Cerebellar cortex (tissue), 1 donor: Measurements from ENCODE around the gene CTNND2.

Experiments used
- DNase-seq: peaks from one replicate; pipeline ENCODE4 v3.0.0-alpha.2; 2015; ENCODE audit warnings: low spot score

CTNND2 gene

DNA sequence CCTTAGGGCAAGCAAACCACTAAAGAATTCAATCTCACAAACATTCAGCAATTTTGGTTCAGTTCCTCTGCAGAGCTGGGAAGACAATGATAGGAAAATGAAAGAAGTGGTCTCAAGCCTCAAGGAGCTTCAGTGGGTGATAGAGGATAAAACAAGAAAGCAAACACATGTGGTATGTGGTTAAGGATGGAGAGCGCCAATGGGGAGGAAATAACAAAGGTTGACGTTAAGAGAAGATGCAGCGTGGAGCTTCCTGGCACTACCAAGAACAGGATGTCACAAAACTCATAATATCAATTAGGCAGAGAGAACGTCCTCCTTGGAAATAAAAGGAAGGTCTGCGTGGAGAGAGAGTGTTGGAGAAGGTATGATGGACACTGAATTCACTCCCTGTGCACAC, 731.8 kb downstream of the CTNND2 start:
- DNase-seq: no peak

DNA sequence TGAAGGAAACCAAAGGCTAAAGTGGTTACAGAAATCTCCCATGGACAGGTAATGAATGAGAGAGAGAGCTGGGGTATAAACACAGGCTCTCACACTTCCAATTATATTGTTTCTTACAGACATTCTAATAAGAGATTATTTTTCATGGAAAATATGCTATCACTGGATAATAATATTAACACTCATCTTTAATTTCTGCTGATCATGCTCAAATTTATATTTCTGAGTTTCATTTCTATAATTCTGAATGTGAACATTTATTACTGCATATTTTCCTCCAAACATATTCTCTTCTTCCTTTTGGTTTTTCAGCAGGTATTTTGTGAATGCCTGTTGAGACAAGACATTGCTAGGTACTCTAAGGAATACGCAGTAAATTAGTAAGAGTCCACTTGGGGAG, 733.0 kb downstream of the CTNND2 start:
- DNase-seq: no peak

DNA sequence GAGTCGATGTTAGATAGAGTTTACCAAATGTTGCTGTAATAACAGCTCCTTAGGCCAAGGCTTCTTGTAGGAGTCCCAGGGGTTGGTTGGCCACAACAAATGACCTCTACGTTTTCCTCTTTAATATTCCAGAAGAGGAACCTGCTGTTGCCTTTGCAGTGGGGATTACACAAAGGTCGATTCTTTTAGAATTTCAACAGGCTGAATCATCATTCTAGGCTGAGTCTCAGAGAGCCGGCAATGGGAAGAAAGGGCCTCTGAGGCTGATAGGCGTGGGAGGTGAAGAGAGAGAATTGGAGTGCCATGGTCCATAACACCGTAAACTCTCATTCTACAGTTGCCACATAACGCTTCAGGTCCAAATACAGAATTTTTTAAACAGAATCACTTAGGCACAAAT, 737.3 kb downstream of the CTNND2 start:
- no peak for DNase-seq

DNA sequence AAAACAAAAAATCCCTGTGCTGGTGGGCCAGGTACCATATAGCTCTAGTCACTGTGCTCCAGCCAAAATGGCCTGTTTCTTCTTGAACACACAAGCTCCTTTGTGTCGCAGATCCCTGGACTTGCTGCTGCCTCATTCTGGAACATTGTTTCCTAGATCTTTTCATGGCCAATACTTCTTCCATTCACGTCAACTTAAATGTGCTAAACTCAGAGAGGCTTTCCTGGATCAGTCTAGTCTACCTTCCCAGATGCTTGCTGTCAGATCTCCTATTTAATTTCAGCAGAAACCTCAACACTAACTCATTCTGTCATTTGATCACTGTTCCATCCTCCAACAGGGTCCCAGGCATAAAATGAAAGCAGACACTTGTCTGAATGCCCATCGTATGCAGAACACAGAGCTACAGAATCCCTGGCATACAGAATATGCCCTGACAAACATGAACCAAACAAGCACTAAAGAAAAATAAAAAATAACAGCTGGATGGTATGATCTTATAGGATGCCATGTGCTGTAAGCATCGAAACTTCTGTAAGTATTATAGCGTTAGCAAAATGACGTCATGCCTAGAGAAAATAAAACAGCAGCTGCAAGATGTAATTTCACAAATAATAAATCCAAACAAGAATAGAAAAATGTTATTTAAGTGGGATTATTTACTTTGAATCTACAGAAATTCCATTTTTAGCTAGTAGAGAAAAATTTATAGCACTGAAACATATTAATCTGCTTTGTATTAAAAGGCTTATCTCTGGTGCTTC, 739.5 kb downstream of the CTNND2 start:
- DNase-seq: peak; percentile 6

DNA sequence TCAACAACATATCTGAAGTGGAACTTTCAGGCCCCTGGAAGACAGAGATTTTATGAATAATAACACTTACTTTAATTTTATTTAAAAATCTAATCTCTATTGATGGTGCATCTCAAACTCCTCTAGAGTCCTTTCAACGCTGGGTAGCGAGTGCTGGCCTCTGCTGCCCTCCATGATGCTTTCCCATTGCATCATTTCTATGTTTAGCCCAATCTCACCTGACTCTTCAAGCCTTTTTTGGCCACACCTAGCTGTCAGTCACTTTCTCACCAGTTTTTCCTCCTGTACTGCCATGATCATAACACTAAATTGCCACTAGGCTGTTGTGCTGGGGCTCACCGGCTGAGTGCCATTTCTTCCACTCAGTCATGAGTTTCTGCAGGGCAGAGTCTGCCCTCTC, 747.1 kb downstream of the CTNND2 start:
- DNase-seq: no peak

DNA sequence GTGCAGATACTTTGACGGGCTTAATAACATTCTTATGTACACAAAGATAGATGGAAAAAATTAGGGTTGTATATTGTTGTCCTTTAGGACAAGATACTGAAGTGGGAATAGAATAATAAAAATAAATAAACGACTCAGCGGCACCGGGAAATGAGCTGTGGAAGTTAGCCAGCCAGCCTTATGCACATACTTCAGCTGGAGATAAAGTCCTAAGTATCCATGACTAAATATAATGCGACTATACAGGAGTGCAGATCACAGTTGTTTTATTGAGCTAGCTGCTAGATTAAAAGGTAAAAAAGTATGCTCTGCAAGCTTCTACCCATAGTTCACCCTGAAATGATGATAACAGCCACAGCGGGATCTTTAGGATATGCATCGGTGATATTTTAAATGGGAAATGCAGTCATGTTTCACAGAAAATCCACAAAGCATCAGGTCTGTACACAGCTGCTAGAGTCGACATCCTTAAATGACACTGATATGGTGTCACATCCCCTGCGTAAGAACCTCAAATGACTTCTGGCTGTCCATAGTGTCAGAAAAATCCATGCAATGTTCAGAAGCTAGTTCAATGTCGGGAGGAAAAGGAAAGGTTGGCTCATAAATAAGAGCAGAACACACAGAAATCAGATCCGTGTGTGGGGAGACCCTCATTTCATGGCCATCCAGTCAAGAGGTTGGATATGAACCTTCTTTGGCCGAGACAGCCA, 750.4 kb downstream of the CTNND2 start:
- DNase-seq: no peak

DNA sequence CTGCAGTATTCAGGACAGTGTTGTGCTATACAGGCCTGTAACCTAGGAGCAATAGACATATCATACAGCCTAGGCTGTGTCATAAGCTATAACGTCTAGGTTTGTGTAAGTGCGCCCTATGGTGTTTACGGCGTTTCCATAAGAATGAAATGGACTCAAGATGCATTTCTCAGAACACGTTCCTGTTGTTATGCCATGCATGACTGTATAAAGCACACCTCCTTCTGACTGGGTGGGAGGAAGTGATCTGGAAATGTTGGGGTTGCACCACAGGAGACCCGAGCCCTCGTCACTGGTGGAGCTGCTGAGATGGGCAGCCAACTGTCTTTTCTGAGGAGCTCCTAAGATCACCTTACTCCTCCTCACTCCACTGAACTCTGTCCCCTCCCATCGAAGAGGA, 751.9 kb downstream of the CTNND2 start:
- DNase-seq: no peak

DNA sequence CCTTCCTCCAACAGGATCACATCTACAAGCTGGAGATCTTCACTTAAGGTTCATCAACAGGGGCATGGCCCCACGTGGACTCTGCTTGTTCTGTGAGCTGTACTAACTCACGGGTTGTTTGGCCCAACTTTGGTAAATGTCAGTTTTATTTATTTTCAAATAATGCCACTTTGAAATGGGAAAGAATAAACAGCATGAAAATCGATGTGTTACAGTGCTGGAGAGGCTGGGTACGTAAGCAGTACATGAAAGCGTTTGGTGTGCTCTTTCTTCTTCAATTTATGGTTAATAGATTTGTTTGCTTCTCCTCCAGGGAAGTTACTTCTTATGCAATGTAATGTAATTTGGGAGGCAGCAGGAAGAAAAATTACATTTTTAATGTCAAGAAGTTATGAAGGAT, 753.3 kb downstream of the CTNND2 start:
- no peak for DNase-seq

DNA sequence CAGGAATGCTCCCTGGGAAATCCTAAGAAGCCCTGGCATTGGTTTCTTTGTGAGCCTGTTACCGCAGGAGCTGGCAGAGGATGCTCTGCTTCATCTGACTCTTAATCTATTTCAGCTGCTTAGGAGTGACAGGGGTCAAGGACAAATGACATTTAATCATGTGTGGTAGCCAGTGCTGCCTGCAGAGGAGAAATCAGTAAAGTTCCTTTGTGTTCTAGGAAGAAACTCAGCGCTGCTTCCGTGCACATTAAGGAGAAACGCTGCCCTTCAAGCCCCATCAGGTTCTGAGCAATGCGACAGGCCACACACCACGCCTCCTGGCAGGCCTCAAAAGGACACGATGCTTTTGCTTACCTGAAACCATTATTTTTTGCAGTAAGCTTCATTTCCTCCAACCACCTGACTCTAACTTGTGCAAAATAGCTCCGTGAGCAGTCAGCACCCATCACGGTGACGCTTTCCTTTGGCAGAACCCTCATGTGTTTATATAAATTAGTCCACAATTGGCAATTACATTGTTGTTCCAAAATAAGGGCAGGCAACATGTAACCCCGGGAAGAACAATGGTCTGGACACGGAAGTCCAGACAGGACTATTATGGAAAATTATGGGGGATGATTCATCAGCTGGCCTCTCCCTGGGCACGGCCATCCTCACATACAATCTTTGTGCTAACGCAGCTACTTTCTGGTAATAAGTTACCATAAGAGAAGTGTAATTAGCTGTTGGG, 755.3 kb downstream of the CTNND2 start:
- no peak for DNase-seq

DNA sequence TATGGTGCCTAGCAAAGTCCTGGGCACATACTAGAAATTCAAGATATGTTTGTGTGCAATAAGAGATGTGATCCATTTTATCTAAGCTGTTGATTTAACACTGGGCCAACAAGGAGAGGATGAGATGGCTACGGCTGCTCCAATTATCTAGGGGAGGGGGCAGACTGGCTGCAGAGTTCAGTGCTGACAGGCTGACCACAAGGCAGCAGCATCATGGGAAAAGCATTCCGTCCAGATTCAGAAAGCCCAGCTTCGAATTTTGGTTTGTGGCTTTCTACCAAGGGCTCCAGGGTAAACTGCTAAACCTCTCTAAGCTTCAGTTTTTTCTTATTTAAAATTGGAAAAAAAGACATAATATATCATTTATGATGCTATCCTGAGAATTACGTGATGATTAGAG, 758.1 kb downstream of the CTNND2 start:
- DNase-seq: no peak

DNA sequence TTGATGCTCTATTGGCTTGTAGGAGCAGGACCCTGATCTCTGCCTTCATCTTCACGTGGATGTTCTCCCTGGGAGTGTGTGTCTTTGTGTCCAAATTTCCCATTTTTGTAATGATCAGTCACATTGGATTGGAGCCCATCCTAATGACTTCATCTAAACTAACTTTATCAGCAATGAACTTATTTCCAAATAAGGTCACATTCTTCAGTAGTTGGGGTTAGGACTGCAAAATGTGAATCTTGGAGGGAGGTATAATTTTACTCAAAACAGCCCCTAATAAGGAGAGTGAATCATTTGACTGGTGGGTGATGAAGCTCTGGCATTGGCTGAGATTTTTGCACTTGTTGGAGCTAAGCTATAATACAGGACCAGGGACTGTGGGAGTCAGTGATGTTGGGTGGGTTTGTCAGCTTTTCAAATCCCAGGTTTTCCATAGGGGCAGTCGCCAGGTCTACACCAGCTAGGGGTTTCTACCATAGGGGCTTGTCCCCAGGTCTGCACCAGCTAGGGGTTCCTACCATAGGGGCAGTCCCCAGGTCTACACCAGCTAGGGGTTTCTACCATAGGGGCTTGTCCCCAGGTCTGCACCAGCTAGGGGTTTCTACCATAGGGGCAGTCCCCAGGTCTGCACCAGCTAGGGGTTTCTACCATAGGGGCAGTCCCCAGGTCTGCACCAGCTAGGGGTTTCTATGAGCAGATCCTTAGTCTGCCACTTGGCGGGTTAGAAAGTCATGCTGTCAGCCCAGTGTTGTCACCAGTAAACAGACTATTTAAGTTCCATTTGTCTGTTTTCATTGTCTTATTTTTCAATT, 760.6 kb downstream of the CTNND2 start:
- DNase-seq: no peak

DNA sequence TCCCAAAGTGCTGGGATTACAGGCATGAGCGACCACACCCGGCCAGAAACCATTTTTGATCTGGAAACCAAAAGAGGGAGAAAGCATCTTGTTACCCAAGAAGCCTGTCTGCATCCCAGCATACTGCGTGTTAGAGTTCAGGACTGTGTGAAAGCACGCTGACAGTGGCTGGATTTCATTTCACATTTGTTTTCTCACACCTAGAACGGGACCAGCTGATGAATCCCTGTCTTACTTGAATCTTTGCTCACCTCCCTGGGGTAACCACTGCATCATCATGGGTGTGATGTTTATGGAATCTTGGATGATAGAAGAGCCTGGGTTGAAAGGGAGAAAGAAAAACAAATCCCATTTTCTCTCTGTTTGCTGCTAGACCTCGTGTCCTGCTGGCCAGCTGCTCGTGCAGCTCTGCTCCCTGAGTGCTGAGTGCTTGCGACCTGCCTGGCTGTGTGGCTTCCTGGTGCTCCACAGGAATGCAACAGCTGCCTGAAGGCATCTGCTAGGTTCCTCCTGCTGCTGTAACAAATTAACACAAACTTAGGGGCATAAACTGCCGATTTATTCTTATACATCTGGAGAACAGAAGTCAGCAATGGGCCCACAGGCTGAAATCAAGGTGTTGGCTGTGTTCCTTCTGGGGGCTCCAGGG, 764.9 kb downstream of the CTNND2 start:
- DNase-seq: no peak

DNA sequence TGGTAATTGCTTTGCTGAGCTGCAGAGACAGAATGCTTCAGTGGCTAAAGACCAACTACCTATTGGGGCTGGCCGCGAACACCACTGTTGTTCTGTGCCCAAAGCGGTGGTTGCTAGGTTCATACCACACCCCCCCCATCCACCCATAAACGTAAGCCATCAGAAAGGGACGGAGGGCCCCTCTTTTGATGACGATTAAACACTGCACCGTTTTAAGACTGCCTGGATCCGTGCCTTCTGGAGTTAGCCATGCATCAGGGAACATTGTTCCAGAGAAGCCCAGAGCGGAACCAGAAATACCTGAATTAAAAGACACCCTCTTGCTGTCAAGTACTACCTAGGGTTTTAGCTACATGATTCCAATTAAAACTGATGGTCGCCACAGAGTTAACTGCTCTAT, 774.1 kb downstream of the CTNND2 start:
- DNase-seq: peak; percentile 39

DNA sequence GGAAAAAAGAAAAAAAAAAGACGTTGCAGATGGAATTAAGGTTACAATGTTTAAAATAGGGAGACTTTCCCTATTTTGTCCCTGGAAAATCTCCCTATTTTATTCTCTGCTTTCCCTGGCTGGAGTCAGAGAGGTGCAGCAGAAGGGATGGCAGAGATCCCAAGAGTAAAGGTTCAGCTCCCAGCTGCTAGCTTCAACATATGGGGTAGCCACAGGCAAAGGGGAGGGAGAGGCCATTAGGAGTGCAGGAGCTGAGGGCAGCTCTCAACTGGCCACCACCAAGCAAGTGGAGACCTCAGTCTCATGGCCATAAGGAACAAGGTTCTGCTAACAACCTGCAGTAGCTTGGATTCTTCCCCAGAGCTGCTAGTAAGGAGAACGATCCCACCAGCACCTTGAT, 776.2 kb downstream of the CTNND2 start:
- DNase-seq: peak; percentile 63

DNA sequence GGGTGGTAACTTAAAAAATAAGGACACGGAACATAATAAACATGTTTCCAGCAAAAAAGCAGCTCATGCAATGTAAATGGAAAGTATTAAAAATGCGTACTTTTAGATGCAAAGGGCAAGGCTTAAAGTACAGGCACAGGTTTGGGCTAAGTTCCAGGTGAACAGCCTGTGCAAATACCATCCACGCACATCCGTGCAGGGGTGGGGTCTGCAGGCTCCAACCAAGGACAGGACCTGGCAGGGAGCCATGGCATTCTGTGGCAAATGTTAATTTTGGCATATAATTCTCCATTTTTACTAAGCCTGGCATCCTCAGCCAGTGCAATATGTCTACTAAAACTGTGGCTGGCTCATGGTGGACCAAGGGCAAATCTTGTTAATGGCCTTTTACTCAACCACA, 777.4 kb downstream of the CTNND2 start:
- peak; percentile 48 for DNase-seq

DNA sequence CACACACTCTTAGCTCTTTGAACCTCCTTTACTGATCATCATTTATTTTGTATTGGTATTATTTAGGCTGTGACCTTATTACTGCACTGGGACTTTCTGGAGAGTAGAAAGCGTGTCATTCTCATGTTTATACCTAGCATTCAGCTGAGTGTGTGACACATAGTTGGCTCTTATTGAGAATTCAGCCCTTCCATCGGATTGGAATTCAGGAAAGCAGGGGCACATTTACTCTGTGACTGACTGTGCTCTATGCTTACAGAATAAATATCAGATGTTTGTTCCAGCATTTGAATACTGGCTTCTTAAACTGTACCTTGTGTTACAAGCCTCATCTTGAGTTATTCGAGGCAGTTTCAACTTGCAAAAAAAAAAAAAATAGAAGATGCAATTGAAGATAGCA, 782.4 kb downstream of the CTNND2 start:
- no peak for DNase-seq

DNA sequence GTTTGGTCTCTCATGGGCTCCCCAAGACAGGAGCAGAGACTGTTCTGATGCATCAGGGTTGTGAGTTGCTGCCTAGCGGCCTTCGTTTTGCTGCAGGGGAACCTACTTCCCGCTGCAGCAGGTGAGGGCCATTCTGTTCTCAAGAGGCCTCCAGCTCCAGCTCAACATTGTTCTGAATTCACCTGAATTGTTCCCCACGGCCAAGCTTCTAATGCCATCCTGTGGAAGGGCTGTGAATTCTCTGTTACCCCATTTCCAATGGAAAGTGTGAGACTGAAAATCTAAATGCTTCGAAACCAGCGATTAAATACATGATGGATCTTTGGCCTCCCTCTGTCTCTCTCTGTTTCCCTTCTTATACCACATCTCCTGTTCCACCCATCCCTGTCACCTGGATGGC, 794.1 kb downstream of the CTNND2 start:
- DNase-seq: no peak

DNA sequence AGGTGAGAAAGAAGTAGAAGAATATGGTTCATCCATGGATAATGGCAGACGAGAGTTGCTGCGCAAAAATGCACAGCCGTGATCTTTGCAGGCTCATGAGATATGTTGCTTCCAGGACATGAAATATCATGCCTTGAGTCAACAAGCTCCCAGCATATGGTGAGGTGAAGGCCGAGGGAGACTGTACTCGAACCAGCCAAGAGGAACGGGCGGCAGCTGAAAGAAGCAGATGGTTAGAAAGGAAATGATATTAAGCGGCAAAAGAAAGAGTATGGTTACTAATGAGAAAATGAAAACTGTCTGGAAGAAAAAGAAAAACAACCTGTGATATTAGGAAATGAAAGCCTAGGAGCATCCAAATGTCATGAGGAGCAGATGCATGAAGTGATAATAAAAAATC, 798.5 kb downstream of the CTNND2 start:
- peak; percentile 76 for DNase-seq

DNA sequence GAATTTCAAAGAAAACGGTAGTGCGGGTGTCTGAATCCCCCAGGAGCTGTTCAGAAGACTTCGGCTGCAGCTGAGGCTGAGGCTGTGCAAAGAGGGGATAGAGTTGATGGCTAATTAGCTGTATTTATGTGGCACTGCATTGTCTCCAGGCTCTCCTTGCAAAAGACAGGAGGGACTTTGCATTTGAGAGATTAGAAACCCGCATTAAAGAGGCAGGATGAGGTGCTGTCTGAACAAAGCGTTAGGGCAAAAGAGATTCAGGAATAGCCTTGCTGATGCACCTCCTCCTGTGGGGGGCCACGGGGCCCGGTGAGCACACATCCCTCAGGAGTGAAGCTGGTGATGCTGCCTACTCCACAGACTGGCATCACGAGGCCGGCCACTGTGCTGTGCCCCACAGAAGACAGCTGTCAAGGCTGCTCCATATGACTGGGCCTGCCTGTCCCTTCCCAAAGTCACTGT, 799.6 kb downstream of the CTNND2 start:
- no peak for DNase-seq

DNA sequence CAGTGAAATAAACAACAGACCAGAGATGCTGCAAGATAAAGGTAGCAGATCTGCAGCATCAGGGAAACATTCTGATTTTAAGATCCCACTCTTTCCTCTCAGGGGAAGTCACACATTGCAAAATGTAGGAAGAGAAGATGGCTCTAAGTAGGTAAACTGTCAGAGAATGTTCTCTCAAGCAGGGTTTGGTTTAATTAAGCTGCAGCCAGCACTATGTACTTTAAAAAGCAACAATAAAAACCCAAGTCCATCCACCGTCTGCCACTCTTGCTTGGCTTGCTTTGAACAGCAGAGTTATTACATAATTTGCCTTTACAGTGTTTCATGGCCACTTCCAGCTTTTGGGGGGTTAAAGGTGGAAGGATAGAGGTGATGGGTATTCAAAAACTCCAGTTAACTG, 800.0 kb downstream of the CTNND2 start:
- DNase-seq: peak; percentile 29

DNA sequence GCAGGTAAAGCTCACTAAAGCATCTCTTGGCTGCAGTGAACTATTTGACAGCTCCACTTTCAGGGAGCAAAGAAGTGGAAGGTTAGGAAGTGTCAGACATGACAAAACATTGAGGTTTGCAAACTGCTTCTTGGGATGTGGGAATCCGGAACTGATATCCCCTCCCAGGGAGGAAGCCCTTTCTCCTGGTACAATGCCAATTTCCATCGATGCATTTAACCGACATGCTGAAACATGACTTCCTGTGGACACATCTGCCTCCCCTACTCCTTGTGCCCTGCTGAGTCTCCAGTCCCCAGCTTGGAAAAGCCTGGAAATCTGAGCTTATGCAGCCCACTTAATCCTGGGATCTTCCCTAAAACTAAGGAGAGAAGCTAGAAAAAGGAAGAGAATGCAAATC, 820.1 kb downstream of the CTNND2 start:
- DNase-seq: no peak
